ENCODE data around the gene OR6S1. TPM values are rescaled to one million over a fixed set of nuclear protein-coding genes. Genes with fewer than 3 reads are reported as not detected.

OR6S1 gene
- total RNA-seq, 1 experiment from 2014 or later, result not detected

- TF ChIP-seq REST (IDR thresholded peaks at IDR 0.05; ENCODE audit: insufficient read depth in 1 of 2, low read depth in 2 of 2, low read length in 1 of 2) (no peak), TCF7L2 (IDR thresholded peaks at IDR 0.05; ENCODE audit: low read depth, low read length) (no peak), POLR2AphosphoS5 (IDR thresholded peaks at IDR 0.05; ENCODE audit: low read depth, low read length) (no peak), SIN3A (IDR thresholded peaks at IDR 0.05; ENCODE audit: borderline replicate concordance, insufficient read depth, low read depth, low read length) (no peak)
- TF ChIP-seq, protein P1, sequence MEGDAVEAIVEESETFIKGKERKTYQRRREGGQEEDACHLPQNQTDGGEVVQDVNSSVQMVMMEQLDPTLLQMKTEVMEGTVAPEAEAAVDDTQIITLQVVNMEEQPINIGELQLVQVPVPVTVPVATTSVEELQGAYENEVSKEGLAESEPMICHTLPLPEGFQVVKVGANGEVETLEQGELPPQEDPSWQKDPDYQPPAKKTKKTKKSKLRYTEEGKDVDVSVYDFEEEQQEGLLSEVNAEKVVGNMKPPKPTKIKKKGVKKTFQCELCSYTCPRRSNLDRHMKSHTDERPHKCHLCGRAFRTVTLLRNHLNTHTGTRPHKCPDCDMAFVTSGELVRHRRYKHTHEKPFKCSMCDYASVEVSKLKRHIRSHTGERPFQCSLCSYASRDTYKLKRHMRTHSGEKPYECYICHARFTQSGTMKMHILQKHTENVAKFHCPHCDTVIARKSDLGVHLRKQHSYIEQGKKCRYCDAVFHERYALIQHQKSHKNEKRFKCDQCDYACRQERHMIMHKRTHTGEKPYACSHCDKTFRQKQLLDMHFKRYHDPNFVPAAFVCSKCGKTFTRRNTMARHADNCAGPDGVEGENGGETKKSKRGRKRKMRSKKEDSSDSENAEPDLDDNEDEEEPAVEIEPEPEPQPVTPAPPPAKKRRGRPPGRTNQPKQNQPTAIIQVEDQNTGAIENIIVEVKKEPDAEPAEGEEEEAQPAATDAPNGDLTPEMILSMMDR (IDR thresholded peaks at IDR 0.05), result no peak
- no TSS peak for BruUV-seq (replicated peaks)
- ATAC-seq (no peak), DNase-seq (ENCODE audit: low read depth, low spot score) (no peak)
- no peak overlapping the region for H3K27ac ChIP-seq (ENCODE audit: low read length)
- H3K27me3 ChIP-seq (ENCODE audit: control insufficient read depth, insufficient read depth, low read length), result no peaks in the 10 kb centered on the region
- no peaks in the 10 kb centered on the region for H3K36me3 ChIP-seq (ENCODE audit: control insufficient read depth, insufficient read depth, low read length)
- in situ Hi-C loops (cut with HindIII; ENCODE audit: low pct_unique_long_range_greater_than_20kb, low sequenced_read_pairs) (no loop called here), intact Hi-C loops (cut with micrococcal nuclease; ENCODE audit: unreplicated experiment) (no loop called here)
- ChIA-PET POLR2A (no interaction called here), CTCF (no interaction called here)
- H3K4me1 ChIP-seq (ENCODE audit: control insufficient read depth, insufficient read depth, low read length), result peaks cover 6% of the 10 kb centered on the region
- H3K9me3 ChIP-seq (ENCODE audit: control insufficient read depth, insufficient read depth, low read depth, low read length), result no peaks in the 10 kb centered on the region
- H3K4me3 ChIP-seq (ENCODE audit: low read depth in 2 of 2, low read length in 2 of 2), result no peak overlapping the region
Observed at GRCh38 chr14:20686386-20687143, 45.1 kb upstream of the OR6S1 start.

- H3K36me3 ChIP-seq (ENCODE audit: control insufficient read depth, insufficient read depth, low read length), result no peaks in the 10 kb centered on the region
- CTCF ChIA-PET, result no interaction called here
- no TSS peak for BruUV-seq (replicated peaks)
- H3K9me3 ChIP-seq (ENCODE audit: control insufficient read depth, insufficient read depth, low read depth, low read length), result no peaks in the 10 kb centered on the region
- no peak for ATAC-seq
- intact Hi-C loops (cut with micrococcal nuclease; ENCODE audit: unreplicated experiment), result loop anchor here (2.0 to 5.0 kb wide), 2 partner anchors 52 to 73 kb away; no protein-coding TSS in a partner anchor
- no peaks in the 10 kb centered on the region for H3K27me3 ChIP-seq (ENCODE audit: control insufficient read depth, insufficient read depth, low read length)
- POLR2A ChIA-PET, result no interaction called here
- H3K27ac ChIP-seq (ENCODE audit: low read length), result peak overlapping the region; percentile 77; the same call in 1 of the 2 replicates
- H3K4me3 ChIP-seq (ENCODE audit: low read depth in 2 of 2, low read length in 2 of 2), result peak overlapping the region; percentile 81 to 97
- in situ Hi-C loops (cut with HindIII; ENCODE audit: low pct_unique_long_range_greater_than_20kb, low sequenced_read_pairs), result no loop called here
- peaks cover 3% of the 10 kb centered on the region for H3K4me1 ChIP-seq (ENCODE audit: control insufficient read depth, insufficient read depth, low read length)
- DNase-seq (ENCODE audit: low read depth, low spot score), result no peak
- no peak for TF ChIP-seq POLR2AphosphoS5 (IDR thresholded peaks at IDR 0.05; ENCODE audit: low read depth, low read length)
Observed at GRCh38 chr14:20684662-20685456, 43.4 kb upstream of the OR6S1 start.
